K562 (cell line): Measurements from ENCODE around the gene NUP214. TPM values are rescaled to one million over a fixed set of nuclear protein-coding genes. Genes with fewer than 3 reads are reported as not detected.
A peak's percentile ranks its signal among the peaks of the same experiment; 100 is the strongest.

Experiments used
- ATAC-seq: fragments of 200-7000 bp; cut with Tn5 transposase; 3 replicates; pipeline ENCODE4 v1.9.1; 2020; ENCODE audit warnings: moderate library complexity
- BruUV-seq: library from RNA; stranded (reverse); fragments of 400-500 nt; replicated peaks from 2 replicates; lab custom pipeline; 2021; lab: Mats Ljungman, UMichigan
- CTCF ChIA-PET: fragments of 300-600 bp; formaldehyde crosslinking; extraction: SDS; loops from one replicate; lab custom pipeline; 2021; ENCODE audit warnings: low intra/inter-chr PET ratio; lab: Yijun Ruan, JAX
- POLR2A ChIA-PET: fragments of 300-600, 350-650 bp; sonication (Branson Sonifier 250); formaldehyde crosslinking; extraction: SDS; loops from one replicate; lab custom pipeline; 2021; ENCODE audit warnings: antibody characterized with exemption, inconsistent platforms; lab: Yijun Ruan, JAX
- DNase-seq, 4 experiments: peaks; one replicate each; pipeline versions ENCODE4 v3.0.0 to v3.0.0-alpha.2; 2011 to 2018; ENCODE audit warnings: low spot score in 3 of 4, mixed read lengths in 3 of 4; ENCODE audit errors: extremely low read depth in 1 of 4
- FAIRE-seq: peaks from 2 replicates; lab custom pipeline; 2011; peaks lifted over from hg19 to GRCh38; lab: Jason Lieb, UNC
- H2AFZ ChIP-seq: 2 replicates; pipeline ENCODE4 v1.6.0; 2011; ENCODE audit warnings: low read depth, low read length, control low read depth, inconsistent platforms
- H3K27ac ChIP-seq: fragments of 200-600 bp; 3 replicates; pipeline ENCODE4 v1.8.0; 2011; ENCODE audit warnings: low read depth, mild to moderate bottlenecking, control low read depth, inconsistent platforms, low read length, moderate library complexity, mixed read lengths; ENCODE audit errors: extremely low read depth
- H3K27me3 ChIP-seq, 2 experiments: fragments of 300-600 bp in 1 of 2; 2 replicates in 1 of 2; 3 replicates in 1 of 2; pipeline versions ENCODE4 v1.6.0 to v1.8.0; 2011; ENCODE audit warnings: inconsistent platforms in 2 of 2, low read length in 2 of 2, mild to moderate bottlenecking in 1 of 2, mixed read lengths in 1 of 2, moderate library complexity in 1 of 2; ENCODE audit not compliant: control insufficient read depth in 2 of 2, insufficient read depth in 2 of 2
- H3K36me3 ChIP-seq: fragments of 300-600 bp; 3 replicates; pipeline ENCODE4 v1.8.0; 2011; ENCODE audit warnings: mild to moderate bottlenecking, low read length, inconsistent platforms; ENCODE audit not compliant: control insufficient read depth, insufficient read depth
- H3K4me1 ChIP-seq, 2 experiments: fragments of 200-600 bp in 1 of 2; replicated peaks in 1 of 2; 2 replicates in 1 of 2; 3 replicates in 1 of 2; pipeline versions ENCODE4 v1.5.1 to v1.8.0; 2011; ENCODE audit warnings: inconsistent platforms in 2 of 2, low read length in 2 of 2, mild to moderate bottlenecking in 1 of 2, mixed read lengths in 1 of 2, moderate library complexity in 1 of 2; ENCODE audit not compliant: control insufficient read depth in 2 of 2, insufficient read depth in 2 of 2
- H3K4me2 ChIP-seq: 2 replicates; pipeline ENCODE4 v1.6.1; 2011; ENCODE audit warnings: low read length, control low read depth, inconsistent platforms, mixed read lengths; ENCODE audit not compliant: insufficient read depth
- H3K4me3 ChIP-seq: fragments of 200-600 bp; sonication (generic), shearing (Covaris generic); 2 replicates; pipeline ENCODE4 v1.5.1; 2016; ENCODE audit warnings: control low read depth, inconsistent platforms
- H3K79me2 ChIP-seq: fragments of 200-600 bp; 3 replicates; pipeline ENCODE4 v1.8.0; 2011; ENCODE audit warnings: low read length, inconsistent platforms; ENCODE audit not compliant: control insufficient read depth, insufficient read depth
- H3K9ac ChIP-seq, 2 experiments: 2 replicates each; pipeline versions ENCODE4 v1.6.0 to v1.6.1; 2011; ENCODE audit warnings: low read depth in 2 of 2, low read length in 2 of 2, control low read depth in 1 of 2, inconsistent platforms in 1 of 2, mild to moderate bottlenecking in 1 of 2, mixed read lengths in 1 of 2; ENCODE audit not compliant: insufficient read depth in 1 of 2
- H3K9me1 ChIP-seq: one replicate; pipeline ENCODE4 v1.6.0; 2011; ENCODE audit warnings: inconsistent platforms, mild to moderate bottlenecking, low read length, moderate library complexity; ENCODE audit not compliant: control insufficient read depth, insufficient read depth
- H3K9me3 ChIP-seq: replicated peaks from 2 replicates; pipeline ENCODE4 v1.5.1; 2011; ENCODE audit warnings: low read depth, low read length, inconsistent platforms; ENCODE audit not compliant: control insufficient read depth, insufficient read depth
- H4K20me1 ChIP-seq: replicated peaks from 2 replicates; pipeline ENCODE4 v1.6.1; 2011; ENCODE audit warnings: low read length, inconsistent platforms, mixed read lengths; ENCODE audit not compliant: control insufficient read depth, insufficient read depth
- DACH1 ChIP-seq: fragments of 450-650 bp; IDR thresholded peaks from 2 replicates; pipeline ENCODE4 v1.6.1; 2018; ENCODE audit not compliant: partially characterized antibody
- NR2C1 ChIP-seq, 2 experiments: fragments of 450-650 bp; IDR thresholded peaks; 2 replicates each; pipeline ENCODE4 v1.6.1; 2017; ENCODE audit warnings: mild to moderate bottlenecking in 2 of 2, antibody characterized with exemption in 1 of 2, inconsistent platforms in 1 of 2, missing compliant biosample characterization in 1 of 2, missing genetic modification characterization in 1 of 2
- SUPT5H ChIP-seq: fragments of 450-650 bp; IDR thresholded peaks from 2 replicates; pipeline ENCODE4 v1.6.1; 2016
- ZNF133 ChIP-seq: fragments of 250-450 bp; sonication (Bioruptor Pico); IDR thresholded peaks from 2 replicates; pipeline ENCODE4 v1.4.0; 2020; ENCODE audit warnings: mild to moderate bottlenecking
- WGBS: fragments of 100-300 bp; shearing (Covaris generic); methylation state at CpG from one replicate; pipeline ENCODE4 v1.1.6; 2016; ENCODE audit warnings: low coverage, mixed read lengths; ENCODE audit not compliant: insufficient coverage; ENCODE audit errors: missing lambda C conversion rate; 5-methylcytosine and 5-hydroxymethylcytosine counted together
- in situ Hi-C: fragments of 300-500 bp; cut with MboI; formaldehyde crosslinking; loops from 4 replicates; pipeline ENCODE4 v1.15.0; 2018; ENCODE audit warnings: inconsistent platforms, mixed read lengths
- intact Hi-C: fragments of 100-400 bp; cut with micrococcal nuclease; formaldehyde crosslinking; loops from 2 replicates; pipeline ENCODE4 v1.14.2; 2022
- polyA plus RNA-seq, 8 experiments: library from polyadenylated mRNA; depleted of rRNA in 4 of 8; stranded (reverse) in 5 of 8; unstranded in 3 of 8; fragments of >200 nt; fragmentation: Nextera tagmentation in 2 of 8; fragmentation: Illumina TruSeq in 1 of 8; extraction: Ambion mirVana in 2 of 8; extraction: Trizol in 1 of 8; gene quantifications; 2 replicates each; pipeline versions ENCODE4 v1.2.1 to v1.2.3, GENCODE V29; 2011 to 2014; ENCODE audit warnings: inconsistent platforms in 1 of 8, missing spikeins in 1 of 8
- total RNA-seq, 7 experiments: library from RNA; depleted of rRNA in 6 of 7; stranded (reverse); fragments of >200 nt in 6 of 7; fragmentation: Illumina TruSeq in 2 of 7; extraction: Trizol in 2 of 7; gene quantifications; 2 replicates each; pipeline versions ENCODE4 v1.2.1 to v1.2.3, GENCODE V29; 2011 to 2021; ENCODE audit warnings: low replicate concordance in 1 of 7
- TF ChIP-seq, protein P1 (sequence below): sonication (generic); formaldehyde crosslinking; IDR thresholded peaks from 2 replicates; pipeline ENCODE4 v1.8.1; 2023; ENCODE audit warnings: mild to moderate bottlenecking, missing genetic modification reagents

The NUP214 gene
- total and polyA plus RNA-seq, 9 of the 15 experiments (the other 6 are each of a cell fraction or from before 2014, with no cell fraction given), result 56.9 to 332 (median 97.1) TPM

DNA sequence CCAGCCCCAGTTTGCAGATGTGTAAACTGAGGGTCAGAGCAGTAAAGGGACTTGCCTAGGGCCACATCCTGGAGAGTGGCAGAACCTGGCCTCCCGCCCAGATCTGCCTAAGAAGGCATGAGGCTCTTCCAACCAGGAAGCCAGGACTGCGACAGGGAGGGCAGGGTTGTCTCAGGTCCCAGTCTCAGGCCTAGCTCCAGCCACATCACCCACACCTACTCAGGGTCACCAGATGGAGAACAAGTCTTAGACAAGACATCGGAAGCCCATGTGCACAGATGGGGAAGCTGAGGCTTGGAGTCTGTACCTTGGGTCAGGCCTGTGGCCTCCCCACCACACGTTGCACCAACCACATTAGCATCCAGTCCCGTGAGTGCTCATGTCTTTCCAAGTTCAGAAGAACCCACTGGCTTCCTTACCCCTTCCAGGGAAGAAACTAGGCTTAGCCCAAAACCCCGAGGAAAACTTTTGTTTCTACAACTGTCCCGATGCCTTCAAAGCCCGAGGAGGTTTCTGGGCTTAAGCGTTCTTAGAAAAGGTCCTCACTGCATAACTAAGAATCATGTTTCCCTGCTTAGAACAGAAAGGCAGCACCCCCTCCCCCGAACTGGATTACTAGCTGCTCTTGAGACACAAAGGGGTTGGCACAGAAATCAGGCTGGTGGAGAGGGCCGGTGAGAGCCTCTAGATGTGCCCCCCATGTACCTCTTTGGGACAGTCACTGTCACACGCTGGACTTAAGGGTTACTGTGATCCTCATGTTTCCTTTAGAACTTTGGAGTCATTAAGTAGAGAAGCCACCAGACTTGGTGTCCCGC lies 148.7 kb downstream of the NUP214 start:
- in situ Hi-C loops (no loop called here), intact Hi-C loops (loop anchor here (1.0 to 2.0 kb wide), 3 partner anchors 96 to 217 kb away; partner anchors contain the start of gene NUP214)
- no TSS peak for BruUV-seq
- Histone ChIP-seq H4K20me1 (0 out of 2 replicates have a peak, but pooled peaks cover 3% of the 10 kb centered on the region), H3K4me1 (peaks cover 55 to 91% of the 10 kb centered on the region in 2 experiments), H3K9me1 (peaks cover 8% of the 10 kb centered on the region), H3K36me3 (peaks cover 34% of the 10 kb centered on the region), H3K79me2 (peaks cover 81% of the 10 kb centered on the region), H2AFZ (peak overlapping the region; percentile 90), H3K27me3 (no peaks in the 10 kb centered on the region), H3K4me2 (peak overlapping the region; percentile 95), H3K9ac (peak overlapping the region; percentile 83 to 93), H3K9me3 (no peaks in the 10 kb centered on the region), H3K27ac (peak overlapping the region; percentile 75), H3K4me3 (peak overlapping the region; percentile 65)
- DNase-seq, result peak; percentile 79 to 89 (median 82)
- CTCF ChIA-PET, result interaction anchor here (1.4 kb wide), 1 partner anchor 95 kb away, joined by 9 read pairs; no protein-coding TSS in a partner anchor
- FAIRE-seq, result peak; percentile 54
- TF ChIP-seq SUPT5H (no peak), NR2C1 (IDR thresholded peaks at IDR 0.05) (no peak), NR2C1 (tag; IDR thresholded peaks at IDR 0.05) (no peak), ZNF133 (CRISPR knock-in tag) (no peak), DACH1 (no peak)
- TF ChIP-seq, protein P1, sequence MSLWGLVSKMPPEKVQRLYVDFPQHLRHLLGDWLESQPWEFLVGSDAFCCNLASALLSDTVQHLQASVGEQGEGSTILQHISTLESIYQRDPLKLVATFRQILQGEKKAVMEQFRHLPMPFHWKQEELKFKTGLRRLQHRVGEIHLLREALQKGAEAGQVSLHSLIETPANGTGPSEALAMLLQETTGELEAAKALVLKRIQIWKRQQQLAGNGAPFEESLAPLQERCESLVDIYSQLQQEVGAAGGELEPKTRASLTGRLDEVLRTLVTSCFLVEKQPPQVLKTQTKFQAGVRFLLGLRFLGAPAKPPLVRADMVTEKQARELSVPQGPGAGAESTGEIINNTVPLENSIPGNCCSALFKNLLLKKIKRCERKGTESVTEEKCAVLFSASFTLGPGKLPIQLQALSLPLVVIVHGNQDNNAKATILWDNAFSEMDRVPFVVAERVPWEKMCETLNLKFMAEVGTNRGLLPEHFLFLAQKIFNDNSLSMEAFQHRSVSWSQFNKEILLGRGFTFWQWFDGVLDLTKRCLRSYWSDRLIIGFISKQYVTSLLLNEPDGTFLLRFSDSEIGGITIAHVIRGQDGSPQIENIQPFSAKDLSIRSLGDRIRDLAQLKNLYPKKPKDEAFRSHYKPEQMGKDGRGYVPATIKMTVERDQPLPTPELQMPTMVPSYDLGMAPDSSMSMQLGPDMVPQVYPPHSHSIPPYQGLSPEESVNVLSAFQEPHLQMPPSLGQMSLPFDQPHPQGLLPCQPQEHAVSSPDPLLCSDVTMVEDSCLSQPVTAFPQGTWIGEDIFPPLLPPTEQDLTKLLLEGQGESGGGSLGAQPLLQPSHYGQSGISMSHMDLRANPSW (CRISPR knock-in tag), result peak; percentile 91
- WGBS, result 13% methylated on average over 13 of the region's 13 CpGs
- ATAC-seq, result peak; percentile 2
- POLR2A ChIA-PET, result interaction anchor here (0.6 to 14.6 kb wide), 22 partner anchors 8 to 236 kb away, joined by 3 to 338 read pairs (median 4); partner anchors contain the start of gene NUP214
